ENCODE results near the gene CNOT6. TPM values are rescaled to one million over a fixed set of nuclear protein-coding genes. Genes with fewer than 3 reads are reported as not detected.

The CNOT6 gene
- total RNA-seq, 1 experiment from 2014 or later: 32.8 TPM

DNA sequence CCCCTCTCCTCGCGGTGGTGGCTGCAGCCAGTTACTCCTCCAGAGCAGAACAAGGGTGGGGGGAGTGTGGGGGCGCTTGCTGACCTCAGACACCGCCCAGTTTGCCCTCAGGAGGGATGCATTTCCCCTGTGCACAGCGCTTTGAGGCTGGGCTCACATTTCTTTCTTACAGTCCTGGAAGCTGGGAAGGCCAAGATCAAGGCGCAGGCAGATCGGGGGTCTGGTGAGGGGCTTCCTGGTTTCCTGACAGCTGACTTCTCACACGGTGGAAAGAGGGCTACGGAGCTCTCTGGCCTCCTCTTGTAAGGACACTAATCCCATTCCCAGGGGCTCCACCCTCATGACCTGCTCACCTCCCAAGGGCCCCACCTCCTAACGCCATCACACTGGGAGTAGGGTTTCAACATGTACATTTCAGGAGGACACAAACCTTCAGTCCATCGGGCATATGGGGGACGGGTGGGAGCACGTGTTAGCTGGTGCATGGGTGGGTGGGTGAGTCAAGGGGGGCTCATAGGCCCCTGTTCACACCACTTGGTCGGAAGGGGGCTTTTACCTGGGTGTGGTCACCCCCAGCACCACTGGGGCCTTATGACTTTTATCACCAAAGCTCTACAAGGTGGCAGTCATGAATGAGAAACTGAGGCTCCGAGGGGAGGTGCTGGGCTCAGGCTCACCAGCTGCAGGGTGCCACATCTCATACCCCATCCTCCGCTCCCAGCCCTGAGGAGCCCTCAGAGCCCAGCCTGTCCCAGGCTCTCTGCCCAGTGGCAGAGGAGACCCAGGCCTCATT lies 104.8 kb downstream of the CNOT6 start:
- Histone ChIP-seq H3K9me3 (ENCODE audit: control insufficient read depth, insufficient read depth, low read depth, low read length) (no peaks in the 10 kb centered on the region), H3K4me3 (ENCODE audit: low read depth in 2 of 2, low read length in 2 of 2) (no peak overlapping the region), H3K27me3 (ENCODE audit: control insufficient read depth, insufficient read depth, low read length) (no peaks in the 10 kb centered on the region), H3K36me3 (ENCODE audit: control insufficient read depth, insufficient read depth, low read length) (no peaks in the 10 kb centered on the region), H3K4me1 (ENCODE audit: control insufficient read depth, insufficient read depth, low read length) (no peaks in the 10 kb centered on the region), H3K27ac (ENCODE audit: low read length) (no peak overlapping the region)
- ATAC-seq (no peak), DNase-seq (ENCODE audit: low read depth, low spot score) (no peak)
- BruUV-seq (replicated peaks): no TSS peak
- CTCF ChIA-PET: no interaction called here
- TF ChIP-seq POLR2AphosphoS5 (IDR thresholded peaks at IDR 0.05; ENCODE audit: low read depth, low read length) (no peak), TCF7L2 (IDR thresholded peaks at IDR 0.05; ENCODE audit: low read depth, low read length) (no peak), SIN3A (IDR thresholded peaks at IDR 0.05; ENCODE audit: borderline replicate concordance, insufficient read depth, low read depth, low read length) (no peak)
- TF ChIP-seq, protein P1, sequence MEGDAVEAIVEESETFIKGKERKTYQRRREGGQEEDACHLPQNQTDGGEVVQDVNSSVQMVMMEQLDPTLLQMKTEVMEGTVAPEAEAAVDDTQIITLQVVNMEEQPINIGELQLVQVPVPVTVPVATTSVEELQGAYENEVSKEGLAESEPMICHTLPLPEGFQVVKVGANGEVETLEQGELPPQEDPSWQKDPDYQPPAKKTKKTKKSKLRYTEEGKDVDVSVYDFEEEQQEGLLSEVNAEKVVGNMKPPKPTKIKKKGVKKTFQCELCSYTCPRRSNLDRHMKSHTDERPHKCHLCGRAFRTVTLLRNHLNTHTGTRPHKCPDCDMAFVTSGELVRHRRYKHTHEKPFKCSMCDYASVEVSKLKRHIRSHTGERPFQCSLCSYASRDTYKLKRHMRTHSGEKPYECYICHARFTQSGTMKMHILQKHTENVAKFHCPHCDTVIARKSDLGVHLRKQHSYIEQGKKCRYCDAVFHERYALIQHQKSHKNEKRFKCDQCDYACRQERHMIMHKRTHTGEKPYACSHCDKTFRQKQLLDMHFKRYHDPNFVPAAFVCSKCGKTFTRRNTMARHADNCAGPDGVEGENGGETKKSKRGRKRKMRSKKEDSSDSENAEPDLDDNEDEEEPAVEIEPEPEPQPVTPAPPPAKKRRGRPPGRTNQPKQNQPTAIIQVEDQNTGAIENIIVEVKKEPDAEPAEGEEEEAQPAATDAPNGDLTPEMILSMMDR (IDR thresholded peaks at IDR 0.05): no peak
- TF ChIP-seq, protein P2, sequence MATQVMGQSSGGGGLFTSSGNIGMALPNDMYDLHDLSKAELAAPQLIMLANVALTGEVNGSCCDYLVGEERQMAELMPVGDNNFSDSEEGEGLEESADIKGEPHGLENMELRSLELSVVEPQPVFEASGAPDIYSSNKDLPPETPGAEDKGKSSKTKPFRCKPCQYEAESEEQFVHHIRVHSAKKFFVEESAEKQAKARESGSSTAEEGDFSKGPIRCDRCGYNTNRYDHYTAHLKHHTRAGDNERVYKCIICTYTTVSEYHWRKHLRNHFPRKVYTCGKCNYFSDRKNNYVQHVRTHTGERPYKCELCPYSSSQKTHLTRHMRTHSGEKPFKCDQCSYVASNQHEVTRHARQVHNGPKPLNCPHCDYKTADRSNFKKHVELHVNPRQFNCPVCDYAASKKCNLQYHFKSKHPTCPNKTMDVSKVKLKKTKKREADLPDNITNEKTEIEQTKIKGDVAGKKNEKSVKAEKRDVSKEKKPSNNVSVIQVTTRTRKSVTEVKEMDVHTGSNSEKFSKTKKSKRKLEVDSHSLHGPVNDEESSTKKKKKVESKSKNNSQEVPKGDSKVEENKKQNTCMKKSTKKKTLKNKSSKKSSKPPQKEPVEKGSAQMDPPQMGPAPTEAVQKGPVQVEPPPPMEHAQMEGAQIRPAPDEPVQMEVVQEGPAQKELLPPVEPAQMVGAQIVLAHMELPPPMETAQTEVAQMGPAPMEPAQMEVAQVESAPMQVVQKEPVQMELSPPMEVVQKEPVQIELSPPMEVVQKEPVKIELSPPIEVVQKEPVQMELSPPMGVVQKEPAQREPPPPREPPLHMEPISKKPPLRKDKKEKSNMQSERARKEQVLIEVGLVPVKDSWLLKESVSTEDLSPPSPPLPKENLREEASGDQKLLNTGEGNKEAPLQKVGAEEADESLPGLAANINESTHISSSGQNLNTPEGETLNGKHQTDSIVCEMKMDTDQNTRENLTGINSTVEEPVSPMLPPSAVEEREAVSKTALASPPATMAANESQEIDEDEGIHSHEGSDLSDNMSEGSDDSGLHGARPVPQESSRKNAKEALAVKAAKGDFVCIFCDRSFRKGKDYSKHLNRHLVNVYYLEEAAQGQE (IDR thresholded peaks at IDR 0.05; ENCODE audit: insufficient read depth in 1 of 2, low read depth in 2 of 2, low read length in 1 of 2): no peak
- POLR2A ChIA-PET: no interaction called here
- intact Hi-C loops (cut with micrococcal nuclease; ENCODE audit: unreplicated experiment): no loop called here
- in situ Hi-C loops (cut with HindIII; ENCODE audit: low pct_unique_long_range_greater_than_20kb, low sequenced_read_pairs): no loop called here

DNA sequence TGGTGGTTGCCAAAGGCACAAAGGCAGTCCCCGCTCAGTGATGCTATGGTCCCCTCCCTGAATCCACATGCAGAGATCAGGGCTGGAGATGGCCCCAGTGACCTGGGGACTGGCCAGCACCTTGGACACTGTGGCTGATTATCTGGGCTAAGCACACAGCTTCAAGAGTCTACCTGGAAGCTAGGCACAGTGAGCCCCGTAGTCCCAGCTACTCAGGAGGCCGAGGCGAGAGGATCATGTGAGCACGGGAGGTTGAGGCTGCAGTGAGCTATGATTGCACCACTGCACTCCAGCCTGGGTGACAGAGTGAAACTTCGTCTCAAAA lies 105.4 kb downstream of the CNOT6 start:
- no peaks in the 10 kb centered on the region for H3K4me1 ChIP-seq (ENCODE audit: control insufficient read depth, insufficient read depth, low read length)
- ATAC-seq (no peak), DNase-seq (ENCODE audit: low read depth, low spot score) (no peak)
- no peaks in the 10 kb centered on the region for H3K9me3 ChIP-seq (ENCODE audit: control insufficient read depth, insufficient read depth, low read depth, low read length)
- in situ Hi-C loops (cut with HindIII; ENCODE audit: low pct_unique_long_range_greater_than_20kb, low sequenced_read_pairs): no loop called here
- POLR2A ChIA-PET: no interaction called here
- intact Hi-C loops (cut with micrococcal nuclease; ENCODE audit: unreplicated experiment): no loop called here
- TF ChIP-seq SIN3A (IDR thresholded peaks at IDR 0.05; ENCODE audit: borderline replicate concordance, insufficient read depth, low read depth, low read length): no peak
- no peak for TF ChIP-seq TCF7L2 (IDR thresholded peaks at IDR 0.05; ENCODE audit: low read depth, low read length)
- TF ChIP-seq, protein P2 (IDR thresholded peaks at IDR 0.05; ENCODE audit: insufficient read depth in 1 of 2, low read depth in 2 of 2, low read length in 1 of 2): no peak
- no peak for TF ChIP-seq POLR2AphosphoS5 (IDR thresholded peaks at IDR 0.05; ENCODE audit: low read depth, low read length)
- TF ChIP-seq, protein P1 (IDR thresholded peaks at IDR 0.05): no peak
- CTCF ChIA-PET: interaction anchor here (0.7 kb wide), 1 partner anchor 163 kb away, joined by 4 read pairs; no protein-coding TSS in a partner anchor
- BruUV-seq (replicated peaks): no TSS peak
- H3K4me3 ChIP-seq (ENCODE audit: low read depth in 2 of 2, low read length in 2 of 2): no peak overlapping the region
- H3K36me3 ChIP-seq (ENCODE audit: control insufficient read depth, insufficient read depth, low read length): no peaks in the 10 kb centered on the region
- no peak overlapping the region for H3K27ac ChIP-seq (ENCODE audit: low read length)
- H3K27me3 ChIP-seq (ENCODE audit: control insufficient read depth, insufficient read depth, low read length): no peaks in the 10 kb centered on the region
